ENCODE measurements around the gene SKI. TPM values are rescaled to one million over a fixed set of nuclear protein-coding genes. Genes with fewer than 3 reads are reported as not detected.

Gene SKI
- total RNA-seq, 1 experiment from 2014 or later, result 53.7 TPM

- peaks cover 17% of the 10 kb centered on the region for H3K36me3 Mint-ChIP-seq (ENCODE audit: insufficient read depth, unreplicated experiment)
Observed at GRCh38 chr1:2284932-2285331, 56.8 kb downstream of the SKI start.

GRCh38 chr1:2286923-2287322, 58.8 kb downstream of the SKI start:
- peaks cover 17% of the 10 kb centered on the region for H3K36me3 Mint-ChIP-seq (ENCODE audit: insufficient read depth, unreplicated experiment)
- no TSS peak for BruUV-seq (replicated peaks)

More at GRCh38 chr1:2284932-2285331, 56.8 kb downstream of the SKI start:
- BruUV-seq (replicated peaks), result no TSS peak
- Mint-ChIP-seq H3K4me1 (ENCODE audit: insufficient read depth, unreplicated experiment) (peaks cover 5% of the 10 kb centered on the region), H3K27ac (ENCODE audit: low read depth, unreplicated experiment) (no peak overlapping the region), H3K9me3 (ENCODE audit: unreplicated experiment) (no peaks in the 10 kb centered on the region), H3K4me3 (ENCODE audit: unreplicated experiment) (no peak overlapping the region), H3K27me3 (ENCODE audit: insufficient read depth, unreplicated experiment) (no peaks in the 10 kb centered on the region)
- intact Hi-C loops (cut with micrococcal nuclease), result no loop called here
- CTCF ChIA-PET, result interaction anchor here (0.7 to 0.9 kb wide), 2 partner anchors 10 to 89 kb away, joined by 4 read pairs; no protein-coding TSS in a partner anchor
- DNase-seq (ENCODE audit: unreplicated experiment), result no peak
- POLR2A ChIA-PET, result no interaction called here
- no peak for TF ChIP-seq CTCF (IDR thresholded peaks at IDR 0.05; ENCODE audit: unreplicated experiment)

GRCh38 chr1:2287649-2288048, 59.5 kb downstream of the SKI start:
- no TSS peak for BruUV-seq (replicated peaks)
- no peak for TF ChIP-seq CTCF (IDR thresholded peaks at IDR 0.05; ENCODE audit: unreplicated experiment)
- CTCF ChIA-PET, result no interaction called here

More at GRCh38 chr1:2286923-2287322, 58.8 kb downstream of the SKI start:
- H3K4me3 Mint-ChIP-seq (ENCODE audit: unreplicated experiment), result no peak overlapping the region
- no peaks in the 10 kb centered on the region for H3K9me3 Mint-ChIP-seq (ENCODE audit: unreplicated experiment)
- no peak overlapping the region for H3K27ac Mint-ChIP-seq (ENCODE audit: low read depth, unreplicated experiment)
- POLR2A ChIA-PET, result no interaction called here
- CTCF ChIA-PET, result interaction anchor here (1.0 kb wide), 1 partner anchor 26 kb away, joined by 3 read pairs; no protein-coding TSS in a partner anchor
- no peaks in the 10 kb centered on the region for H3K27me3 Mint-ChIP-seq (ENCODE audit: insufficient read depth, unreplicated experiment)
- H3K4me1 Mint-ChIP-seq (ENCODE audit: insufficient read depth, unreplicated experiment), result peaks cover 19% of the 10 kb centered on the region
- DNase-seq (ENCODE audit: unreplicated experiment), result no peak
- intact Hi-C loops (cut with micrococcal nuclease), result no loop called here
- TF ChIP-seq CTCF (IDR thresholded peaks at IDR 0.05; ENCODE audit: unreplicated experiment), result no peak

GRCh38 chr1:2288311-2288710, 60.2 kb downstream of the SKI start:
- H3K4me3 Mint-ChIP-seq (ENCODE audit: unreplicated experiment), result no peak overlapping the region
- DNase-seq (ENCODE audit: unreplicated experiment), result no peak
- TF ChIP-seq CTCF (IDR thresholded peaks at IDR 0.05; ENCODE audit: unreplicated experiment), result no peak
- no peaks in the 10 kb centered on the region for H3K27me3 Mint-ChIP-seq (ENCODE audit: insufficient read depth, unreplicated experiment)
- intact Hi-C loops (cut with micrococcal nuclease), result no loop called here
- peaks cover 24% of the 10 kb centered on the region for H3K36me3 Mint-ChIP-seq (ENCODE audit: insufficient read depth, unreplicated experiment)
- BruUV-seq (replicated peaks), result no TSS peak
- no peaks in the 10 kb centered on the region for H3K9me3 Mint-ChIP-seq (ENCODE audit: unreplicated experiment)
- H3K4me1 Mint-ChIP-seq (ENCODE audit: insufficient read depth, unreplicated experiment), result peaks cover 21% of the 10 kb centered on the region
- ChIA-PET POLR2A (no interaction called here), CTCF (interaction anchor here (0.6 kb wide), 1 partner anchor 88 kb away, joined by 5 read pairs; no protein-coding TSS in a partner anchor)
- no peak overlapping the region for H3K27ac Mint-ChIP-seq (ENCODE audit: low read depth, unreplicated experiment)

More at GRCh38 chr1:2287649-2288048, 59.5 kb downstream of the SKI start:
- Mint-ChIP-seq H3K4me3 (ENCODE audit: unreplicated experiment) (no peak overlapping the region), H3K27me3 (ENCODE audit: insufficient read depth, unreplicated experiment) (no peaks in the 10 kb centered on the region), H3K27ac (ENCODE audit: low read depth, unreplicated experiment) (no peak overlapping the region), H3K36me3 (ENCODE audit: insufficient read depth, unreplicated experiment) (peaks cover 19% of the 10 kb centered on the region), H3K4me1 (ENCODE audit: insufficient read depth, unreplicated experiment) (peaks cover 19% of the 10 kb centered on the region), H3K9me3 (ENCODE audit: unreplicated experiment) (no peaks in the 10 kb centered on the region)
- intact Hi-C loops (cut with micrococcal nuclease), result no loop called here
- POLR2A ChIA-PET, result no interaction called here
- no peak for DNase-seq (ENCODE audit: unreplicated experiment)

All from MCF 10A (cell line).